Osteocyte (in vitro differentiated cells): Measurements from ENCODE around the gene CXCL14. TPM values are rescaled to one million over a fixed set of nuclear protein-coding genes. Genes with fewer than 3 reads are reported as not detected.

Experiments used
- DNase-seq: peaks from one replicate; pipeline ENCODE4 v3.0.0; 2021; ENCODE audit warnings: mixed read lengths; ENCODE audit not compliant: unreplicated experiment; ENCODE audit errors: extremely low spot score
- H3K27ac Mint-ChIP-seq: one replicate; pipeline ENCODE4 v1.8.0; 2021; ENCODE audit warnings: mild to moderate bottlenecking, mixed read lengths; ENCODE audit not compliant: unreplicated experiment
- H3K27me3 Mint-ChIP-seq: one replicate; pipeline ENCODE4 v1.8.0; 2021; ENCODE audit warnings: mixed read lengths; ENCODE audit not compliant: unreplicated experiment
- H3K36me3 Mint-ChIP-seq: one replicate; pipeline ENCODE4 v1.8.0; 2021; ENCODE audit warnings: mixed read lengths; ENCODE audit not compliant: unreplicated experiment
- H3K4me1 Mint-ChIP-seq: one replicate; pipeline ENCODE4 v1.8.0; 2021; ENCODE audit warnings: mixed read lengths; ENCODE audit not compliant: unreplicated experiment
- H3K4me3 Mint-ChIP-seq: one replicate; pipeline ENCODE4 v1.8.0; 2021; ENCODE audit warnings: mild to moderate bottlenecking, moderate library complexity, mixed read lengths; ENCODE audit not compliant: unreplicated experiment
- H3K9me3 Mint-ChIP-seq: one replicate; pipeline ENCODE4 v1.8.0; 2021; ENCODE audit warnings: mixed read lengths; ENCODE audit not compliant: unreplicated experiment
- total RNA-seq: library from RNA; stranded (reverse); gene quantifications from 2 replicates; pipeline ENCODE4 v1.2.1, GENCODE V29; 2021
- TF ChIP-seq, protein P1 (sequence below): fragments of 200-600 bp; sonication (generic); IDR thresholded peaks from 2 replicates; pipeline ENCODE4 v1.5.0; 2021; ENCODE audit warnings: antibody characterized with exemption, mild to moderate bottlenecking, moderate library complexity

The CXCL14 gene
- total RNA-seq, 1 donor from 2014 or later: 0.16 TPM

DNA sequence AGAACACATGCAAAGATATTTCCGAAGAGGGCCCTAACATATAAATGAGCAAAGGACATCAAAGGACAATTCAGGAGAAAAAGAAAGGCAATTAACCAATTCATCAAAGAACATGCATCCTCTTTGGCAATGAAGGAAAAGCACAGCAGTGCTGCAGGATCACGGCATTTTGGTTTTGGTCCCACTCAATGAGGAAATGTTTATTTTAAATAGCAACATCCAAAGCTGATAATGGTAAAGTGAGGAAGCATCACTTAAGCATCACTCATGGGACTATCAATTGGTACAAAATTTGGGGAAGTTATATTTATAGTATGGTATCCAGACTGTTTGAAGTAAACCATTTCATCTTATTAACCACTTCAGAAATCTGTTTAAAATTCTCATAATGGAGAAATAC lies 5.5 kb upstream of the CXCL14 start:
- Mint-ChIP-seq H3K36me3 (no peaks in the 10 kb centered on the region), H3K27me3 (peaks cover 54% of the 10 kb centered on the region), H3K4me3 (no peak overlapping the region), H3K27ac (no peak overlapping the region), H3K9me3 (no peaks in the 10 kb centered on the region), H3K4me1 (no peaks in the 10 kb centered on the region)
- TF ChIP-seq, protein P1, sequence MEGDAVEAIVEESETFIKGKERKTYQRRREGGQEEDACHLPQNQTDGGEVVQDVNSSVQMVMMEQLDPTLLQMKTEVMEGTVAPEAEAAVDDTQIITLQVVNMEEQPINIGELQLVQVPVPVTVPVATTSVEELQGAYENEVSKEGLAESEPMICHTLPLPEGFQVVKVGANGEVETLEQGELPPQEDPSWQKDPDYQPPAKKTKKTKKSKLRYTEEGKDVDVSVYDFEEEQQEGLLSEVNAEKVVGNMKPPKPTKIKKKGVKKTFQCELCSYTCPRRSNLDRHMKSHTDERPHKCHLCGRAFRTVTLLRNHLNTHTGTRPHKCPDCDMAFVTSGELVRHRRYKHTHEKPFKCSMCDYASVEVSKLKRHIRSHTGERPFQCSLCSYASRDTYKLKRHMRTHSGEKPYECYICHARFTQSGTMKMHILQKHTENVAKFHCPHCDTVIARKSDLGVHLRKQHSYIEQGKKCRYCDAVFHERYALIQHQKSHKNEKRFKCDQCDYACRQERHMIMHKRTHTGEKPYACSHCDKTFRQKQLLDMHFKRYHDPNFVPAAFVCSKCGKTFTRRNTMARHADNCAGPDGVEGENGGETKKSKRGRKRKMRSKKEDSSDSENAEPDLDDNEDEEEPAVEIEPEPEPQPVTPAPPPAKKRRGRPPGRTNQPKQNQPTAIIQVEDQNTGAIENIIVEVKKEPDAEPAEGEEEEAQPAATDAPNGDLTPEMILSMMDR: no peak
- no peak for DNase-seq

DNA sequence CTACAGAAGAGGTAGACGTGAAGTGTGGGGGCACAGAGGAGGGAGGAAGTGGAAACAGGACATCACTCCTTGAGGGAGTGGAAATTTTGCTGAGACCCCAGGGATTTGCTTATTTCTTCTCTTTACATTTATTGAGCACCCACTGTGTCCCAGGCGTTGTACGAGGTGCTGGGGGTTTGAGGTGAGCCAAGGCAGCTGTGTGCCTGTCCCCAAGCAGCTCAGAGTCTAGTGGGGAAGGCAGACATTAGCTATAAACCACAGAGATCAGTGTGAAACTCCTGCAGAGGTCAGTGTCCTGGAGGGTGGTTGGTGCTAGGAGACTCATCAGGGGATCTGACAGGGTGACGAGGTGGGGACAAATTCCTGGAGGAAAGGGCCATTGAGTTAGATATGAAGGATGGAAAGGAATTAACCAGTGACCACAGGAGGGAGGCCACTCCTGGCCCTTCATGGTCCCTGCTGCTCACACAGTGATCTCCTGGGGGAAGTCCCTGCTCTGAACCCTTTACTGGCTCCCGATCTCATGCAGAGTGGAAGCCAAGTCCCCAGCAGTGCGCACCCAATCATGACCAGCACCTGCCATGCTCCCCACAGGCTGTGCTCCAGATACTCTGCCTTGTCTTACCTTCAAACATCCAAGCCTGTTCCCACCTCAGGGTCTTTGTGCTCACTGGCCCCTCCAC lies 3.4 kb upstream of the CXCL14 start:
- DNase-seq: no peak
- Mint-ChIP-seq H3K4me3 (no peak overlapping the region), H3K9me3 (no peaks in the 10 kb centered on the region), H3K4me1 (peaks cover 4% of the 10 kb centered on the region), H3K27me3 (peaks cover 72% of the 10 kb centered on the region), H3K27ac (no peak overlapping the region), H3K36me3 (no peaks in the 10 kb centered on the region)
- TF ChIP-seq, protein P1: no peak

DNA sequence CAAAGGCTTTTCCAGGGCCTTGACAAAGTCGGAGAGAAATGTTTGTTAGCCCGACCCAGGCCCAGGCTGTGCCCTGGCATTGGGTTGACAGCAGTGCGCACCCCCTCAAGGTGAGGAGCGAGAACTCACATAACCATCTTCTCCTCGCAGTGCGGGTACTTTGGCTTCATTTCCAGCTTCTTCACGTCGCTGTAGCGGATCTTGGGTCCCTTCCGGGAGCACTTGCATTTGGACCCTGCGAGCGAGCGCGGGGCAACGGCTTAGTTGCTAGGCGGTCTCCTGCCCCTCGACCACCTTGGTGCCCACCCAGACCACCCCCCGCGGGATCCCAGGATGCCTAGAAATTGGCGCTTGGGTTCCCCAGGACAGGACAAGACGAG lies 496 bp downstream of the CXCL14 start:
- no peak overlapping the region for H3K4me3 Mint-ChIP-seq
- no peak overlapping the region for H3K27ac Mint-ChIP-seq
- peaks cover 61% of the 10 kb centered on the region for H3K27me3 Mint-ChIP-seq
- peaks cover 6% of the 10 kb centered on the region for H3K4me1 Mint-ChIP-seq
- no peaks in the 10 kb centered on the region for H3K36me3 Mint-ChIP-seq
- no peaks in the 10 kb centered on the region for H3K9me3 Mint-ChIP-seq
- no peak for DNase-seq
- TF ChIP-seq, protein P1: no peak

DNA sequence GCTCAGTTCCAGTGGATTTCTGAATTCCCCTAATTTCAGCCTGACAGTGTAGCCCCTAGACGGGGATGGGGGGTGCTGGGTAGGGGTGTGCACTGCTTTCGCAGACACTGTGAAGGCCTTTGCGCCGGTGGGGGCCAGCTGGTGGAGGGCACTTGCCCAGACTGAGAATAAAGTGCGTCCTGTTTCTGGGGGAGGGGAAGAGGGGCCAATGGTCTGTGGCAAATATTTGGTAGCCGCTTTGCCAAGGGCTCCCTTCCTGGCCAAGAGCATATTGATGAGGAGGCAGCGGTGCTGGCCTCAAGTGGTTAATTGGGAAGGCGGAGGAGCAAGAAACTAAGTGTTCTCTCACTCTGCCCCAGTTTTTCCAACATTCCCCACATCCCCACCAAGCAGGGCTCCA lies 1.4 kb downstream of the CXCL14 start:
- TF ChIP-seq, protein P1: no peak
- peaks cover 6% of the 10 kb centered on the region for H3K4me1 Mint-ChIP-seq
- no peak for DNase-seq
- no peak overlapping the region for H3K27ac Mint-ChIP-seq
- H3K9me3 Mint-ChIP-seq: no peaks in the 10 kb centered on the region
- peaks cover 52% of the 10 kb centered on the region for H3K27me3 Mint-ChIP-seq
- no peaks in the 10 kb centered on the region for H3K36me3 Mint-ChIP-seq
- H3K4me3 Mint-ChIP-seq: no peak overlapping the region

DNA sequence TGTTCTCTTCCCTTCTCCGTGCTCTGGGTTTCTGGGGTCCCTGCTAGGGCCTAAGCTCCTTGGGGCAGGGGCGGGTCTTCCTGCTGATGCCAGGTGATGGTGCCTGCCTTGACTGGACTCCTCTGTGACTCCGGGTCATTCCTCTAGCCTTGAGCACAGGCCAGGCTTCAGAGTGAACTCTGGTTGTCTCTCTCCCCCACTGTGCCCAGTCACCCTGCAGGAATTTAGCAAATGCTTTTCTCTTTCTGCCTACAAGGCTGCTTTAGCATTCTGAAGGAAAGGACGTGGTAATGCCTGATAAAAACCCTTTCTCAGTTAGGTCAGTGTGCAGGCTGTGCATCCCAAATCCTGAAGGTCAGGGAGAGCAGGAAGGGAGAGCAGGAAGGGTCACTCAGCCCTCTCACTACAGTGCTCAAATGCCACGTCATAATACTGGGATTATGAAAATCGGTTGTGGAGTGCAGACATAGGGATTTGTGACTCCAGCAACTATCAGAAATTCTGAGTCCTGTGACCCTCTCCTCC lies 2.7 kb downstream of the CXCL14 start:
- Mint-ChIP-seq H3K4me3 (no peak overlapping the region), H3K4me1 (peaks cover 6% of the 10 kb centered on the region), H3K9me3 (no peaks in the 10 kb centered on the region), H3K36me3 (no peaks in the 10 kb centered on the region), H3K27me3 (peaks cover 40% of the 10 kb centered on the region), H3K27ac (no peak overlapping the region)
- TF ChIP-seq, protein P1: no peak
- DNase-seq: no peak
